ENCODE data around the gene UGT1A3.

GRCh38 chr2:233817361-233817911 is 88.6 kb downstream of the UGT1A3 start:
- TF ChIP-seq, protein P1, sequence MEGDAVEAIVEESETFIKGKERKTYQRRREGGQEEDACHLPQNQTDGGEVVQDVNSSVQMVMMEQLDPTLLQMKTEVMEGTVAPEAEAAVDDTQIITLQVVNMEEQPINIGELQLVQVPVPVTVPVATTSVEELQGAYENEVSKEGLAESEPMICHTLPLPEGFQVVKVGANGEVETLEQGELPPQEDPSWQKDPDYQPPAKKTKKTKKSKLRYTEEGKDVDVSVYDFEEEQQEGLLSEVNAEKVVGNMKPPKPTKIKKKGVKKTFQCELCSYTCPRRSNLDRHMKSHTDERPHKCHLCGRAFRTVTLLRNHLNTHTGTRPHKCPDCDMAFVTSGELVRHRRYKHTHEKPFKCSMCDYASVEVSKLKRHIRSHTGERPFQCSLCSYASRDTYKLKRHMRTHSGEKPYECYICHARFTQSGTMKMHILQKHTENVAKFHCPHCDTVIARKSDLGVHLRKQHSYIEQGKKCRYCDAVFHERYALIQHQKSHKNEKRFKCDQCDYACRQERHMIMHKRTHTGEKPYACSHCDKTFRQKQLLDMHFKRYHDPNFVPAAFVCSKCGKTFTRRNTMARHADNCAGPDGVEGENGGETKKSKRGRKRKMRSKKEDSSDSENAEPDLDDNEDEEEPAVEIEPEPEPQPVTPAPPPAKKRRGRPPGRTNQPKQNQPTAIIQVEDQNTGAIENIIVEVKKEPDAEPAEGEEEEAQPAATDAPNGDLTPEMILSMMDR (IDR thresholded peaks at IDR 0.05; ENCODE audit: insufficient read depth, low read length, poor library complexity, severe bottlenecking), result no peak
- no peak for TF ChIP-seq EZH2phosphoT487 (conservative IDR thresholded peaks at IDR 0.05; ENCODE audit: low read length)
